GM12875 (cell line): ENCODE measurements around the gene FOXP1.

Experiments used
- H3K4me3 ChIP-seq: one replicate; pipeline ENCODE4 v1.5.1; 2011; ENCODE audit warnings: low read depth, low read length, control low read depth
- TF ChIP-seq, protein P1 (sequence below): IDR thresholded peaks from 2 replicates; pipeline ENCODE4 v1.5.1; 2011; ENCODE audit warnings: low read depth, mild to moderate bottlenecking, control low read depth, inconsistent platforms, low read length, moderate library complexity, borderline replicate concordance; ENCODE audit not compliant: insufficient read depth

FOXP1 gene

GRCh38 chr3:71273453-71273852, 310.1 kb downstream of the FOXP1 start:
- TF ChIP-seq, protein P1, sequence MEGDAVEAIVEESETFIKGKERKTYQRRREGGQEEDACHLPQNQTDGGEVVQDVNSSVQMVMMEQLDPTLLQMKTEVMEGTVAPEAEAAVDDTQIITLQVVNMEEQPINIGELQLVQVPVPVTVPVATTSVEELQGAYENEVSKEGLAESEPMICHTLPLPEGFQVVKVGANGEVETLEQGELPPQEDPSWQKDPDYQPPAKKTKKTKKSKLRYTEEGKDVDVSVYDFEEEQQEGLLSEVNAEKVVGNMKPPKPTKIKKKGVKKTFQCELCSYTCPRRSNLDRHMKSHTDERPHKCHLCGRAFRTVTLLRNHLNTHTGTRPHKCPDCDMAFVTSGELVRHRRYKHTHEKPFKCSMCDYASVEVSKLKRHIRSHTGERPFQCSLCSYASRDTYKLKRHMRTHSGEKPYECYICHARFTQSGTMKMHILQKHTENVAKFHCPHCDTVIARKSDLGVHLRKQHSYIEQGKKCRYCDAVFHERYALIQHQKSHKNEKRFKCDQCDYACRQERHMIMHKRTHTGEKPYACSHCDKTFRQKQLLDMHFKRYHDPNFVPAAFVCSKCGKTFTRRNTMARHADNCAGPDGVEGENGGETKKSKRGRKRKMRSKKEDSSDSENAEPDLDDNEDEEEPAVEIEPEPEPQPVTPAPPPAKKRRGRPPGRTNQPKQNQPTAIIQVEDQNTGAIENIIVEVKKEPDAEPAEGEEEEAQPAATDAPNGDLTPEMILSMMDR, result no peak
- no peak overlapping the region for H3K4me3 ChIP-seq

DNA sequence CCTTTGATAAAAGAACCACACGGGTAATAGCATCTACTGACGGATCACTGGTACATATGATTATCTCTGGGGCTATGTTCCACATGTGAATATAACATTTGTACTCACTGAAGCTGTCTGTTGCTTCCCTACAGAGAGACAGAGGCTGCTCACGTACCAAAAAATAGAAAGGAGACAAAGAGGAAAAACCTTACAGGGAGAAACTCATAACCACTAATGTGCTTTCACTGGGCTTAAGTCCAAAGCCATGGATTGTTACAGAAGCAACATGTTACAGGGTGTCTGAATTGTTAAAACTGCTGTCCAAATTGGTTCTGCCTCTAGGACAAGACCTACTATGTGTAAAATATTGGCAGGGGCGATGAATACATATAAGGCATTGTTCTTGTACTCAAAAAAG, 311.9 kb downstream of the FOXP1 start:
- TF ChIP-seq, protein P1, result no peak
- H3K4me3 ChIP-seq, result no peak overlapping the region

DNA sequence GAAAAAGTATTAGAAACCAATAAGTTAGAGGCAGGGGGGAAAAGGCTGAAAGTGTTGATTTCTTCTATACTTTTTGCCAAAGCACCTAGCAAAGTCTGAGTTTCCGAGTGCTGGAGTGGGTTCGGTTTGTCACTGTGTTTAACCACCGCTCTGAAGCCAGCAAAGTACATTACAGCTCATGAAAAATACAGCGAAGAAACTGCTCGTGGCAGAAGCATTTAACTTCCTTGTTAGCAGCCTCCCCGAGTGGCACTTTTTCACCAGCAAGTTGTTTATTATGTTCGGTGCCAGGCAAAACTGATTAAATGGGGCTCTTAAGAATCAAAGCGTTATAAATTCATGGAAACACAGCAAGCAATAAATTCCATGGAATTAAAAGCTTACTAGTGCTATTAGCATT, 313.6 kb downstream of the FOXP1 start:
- H3K4me3 ChIP-seq, result no peak overlapping the region
- TF ChIP-seq, protein P1, result no peak

DNA sequence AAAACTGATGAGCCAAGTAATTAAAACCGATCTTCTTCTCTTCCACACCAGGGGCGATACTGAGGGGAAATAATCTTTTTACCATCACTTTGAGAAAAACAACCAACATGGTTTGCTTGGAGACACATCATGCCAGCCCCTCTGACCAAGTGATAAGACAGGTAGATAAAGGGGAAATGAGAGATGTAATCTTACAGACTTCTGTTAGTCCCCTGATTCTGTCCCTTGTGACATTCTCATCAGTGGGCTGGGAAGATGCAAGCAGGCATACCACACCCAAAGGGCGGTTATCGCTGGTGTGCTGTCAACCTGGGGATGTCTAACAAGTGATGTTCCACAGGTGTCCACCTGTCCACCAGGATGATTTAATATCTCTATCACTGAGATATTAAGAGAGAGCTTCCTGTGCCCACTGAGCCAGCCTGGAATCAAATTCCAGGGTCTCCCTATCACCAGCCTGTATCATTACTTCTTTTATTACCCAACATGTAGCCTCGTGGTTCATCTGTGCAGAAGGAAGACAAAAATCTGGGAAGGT, 315.0 kb downstream of the FOXP1 start:
- TF ChIP-seq, protein P1, result no peak
- H3K4me3 ChIP-seq, result no peak overlapping the region

- no peak overlapping the region for H3K4me3 ChIP-seq
- TF ChIP-seq, protein P1, result no peak
Observed at GRCh38 chr3:71266875-71267274, 316.7 kb downstream of the FOXP1 start.

GRCh38 chr3:71265365-71265915, 318.1 kb downstream of the FOXP1 start:
- TF ChIP-seq, protein P1, result no peak
- H3K4me3 ChIP-seq, result no peak overlapping the region

GRCh38 chr3:71264840-71265239, 318.7 kb downstream of the FOXP1 start:
- H3K4me3 ChIP-seq, result no peak overlapping the region
- TF ChIP-seq, protein P1, result no peak
